Left colon (tissue), 2 donors: ENCODE measurements around the gene ANKRD13C. TPM values are rescaled to one million over a fixed set of nuclear protein-coding genes. Genes with fewer than 3 reads are reported as not detected.

Experiments
- ATAC-seq: fragments of 200-7000 bp; cut with Tn5 transposase; one replicate; pipeline ENCODE4 v1.9.1; 2020; ENCODE audit warnings: mild to moderate bottlenecking, moderate library complexity
- DNase-seq, 2 donors: peaks; one replicate each; pipeline ENCODE4 v3.0.0-alpha.2; 2020
- intact Hi-C, 2 donors: fragments of 100-400 bp; cut with DNase I in 1 of 2; cut with micrococcal nuclease in 1 of 2; formaldehyde crosslinking; loops; one replicate each; pipeline versions ENCODE4 v1.11.2 to v1.14.0; 2022; cut with DNase I, micrococcal nuclease
- total RNA-seq, 2 donors: library from RNA; stranded (reverse); fragmentation: NEBNext Ultra II Directional; extraction: Animal tissue kit (Norgen Biotek cat#: 25700); gene quantifications; one replicate each; pipeline ENCODE4 v1.2.1, GENCODE V29; 2021
- donor health status: DM: no; HTN: no; CAD: no.
- donor health status: DM: yes; HTN: yes; CAD: no.

The ANKRD13C gene
- total RNA-seq, 2 donors from 2014 or later = 23.2 to 23.6 TPM

GRCh38 chr1:70317087-70317486 is 37.4 kb downstream of the ANKRD13C start:
- ATAC-seq = no peak
- intact Hi-C loops = no loop called here
- DNase-seq = no peak

- DNase-seq (no peak), ATAC-seq (no peak)
- intact Hi-C loops = no loop called here
Measured at GRCh38 chr1:70315782-70316181, 38.7 kb downstream of the ANKRD13C start.

GRCh38 chr1:70314706-70315304 is 39.7 kb downstream of the ANKRD13C start:
- DNase-seq (no peak), ATAC-seq (no peak)
- intact Hi-C loops = no loop called here

- intact Hi-C loops = no loop called here
- no peak for DNase-seq
- no peak for ATAC-seq
Measured at GRCh38 chr1:70311369-70311768, 43.2 kb downstream of the ANKRD13C start.

GRCh38 chr1:70299472-70299871 is 55.0 kb downstream of the ANKRD13C start:
- DNase-seq (no peak), ATAC-seq (no peak)
- intact Hi-C loops = no loop called here

- ATAC-seq (no peak), DNase-seq (no peak)
- intact Hi-C loops = no loop called here
Measured at GRCh38 chr1:70295749-70296148, 58.8 kb downstream of the ANKRD13C start.

- ATAC-seq (no peak), DNase-seq (no peak)
- intact Hi-C loops = no loop called here
Measured at GRCh38 chr1:70293186-70293843, 61.2 kb downstream of the ANKRD13C start.

GRCh38 chr1:70290218-70290617 is 64.3 kb downstream of the ANKRD13C start:
- DNase-seq (no peak), ATAC-seq (peak; percentile 98)
- intact Hi-C loops = no loop called here

- DNase-seq (no peak), ATAC-seq (no peak)
- intact Hi-C loops = no loop called here
Measured at GRCh38 chr1:70288166-70288565, 66.4 kb downstream of the ANKRD13C start.

- ATAC-seq (no peak), DNase-seq (no peak)
- intact Hi-C loops = no loop called here
Measured at GRCh38 chr1:70286453-70286852, 68.1 kb downstream of the ANKRD13C start.

GRCh38 chr1:70284366-70284765 is 70.2 kb downstream of the ANKRD13C start:
- DNase-seq = no peak
- intact Hi-C loops = no loop called here
- no peak for ATAC-seq

- intact Hi-C loops = no loop called here
- ATAC-seq (peak; percentile 74), DNase-seq (no peak)
Measured at GRCh38 chr1:70278710-70279109, 75.8 kb downstream of the ANKRD13C start.

- DNase-seq (no peak), ATAC-seq (peak; percentile 46)
- intact Hi-C loops = no loop called here
Measured at GRCh38 chr1:70277875-70278274, 76.6 kb downstream of the ANKRD13C start.

- DNase-seq (no peak), ATAC-seq (peak; percentile 68)
- intact Hi-C loops = no loop called here
Measured at GRCh38 chr1:70265946-70266345, 88.6 kb downstream of the ANKRD13C start.

GRCh38 chr1:70264839-70265238 is 89.7 kb downstream of the ANKRD13C start:
- intact Hi-C loops = no loop called here
- ATAC-seq = no peak
- no peak for DNase-seq

- DNase-seq = no peak
- intact Hi-C loops = no loop called here
- no peak for ATAC-seq
Measured at GRCh38 chr1:70256664-70257063, 97.9 kb downstream of the ANKRD13C start.

- DNase-seq = no peak
- intact Hi-C loops = loop anchor here in 1 of 2 donors (10.0 kb wide), 1 partner anchor 826 kb away; no protein-coding TSS in a partner anchor
- ATAC-seq = no peak
Measured at GRCh38 chr1:70248729-70249128, 105.8 kb downstream of the ANKRD13C start.

- DNase-seq = no peak
- no peak for ATAC-seq
- intact Hi-C loops = loop anchor here in 1 of 2 donors (10.0 kb wide), 1 partner anchor 827 kb away; no protein-coding TSS in a partner anchor
Measured at GRCh38 chr1:70247768-70248167, 106.8 kb downstream of the ANKRD13C start.

- ATAC-seq (no peak), DNase-seq (no peak)
Measured at GRCh38 chr1:70247122-70247521, 107.4 kb downstream of the ANKRD13C start.

GRCh38 chr1:70239940-70240339 is 114.6 kb downstream of the ANKRD13C start:
- intact Hi-C loops = loop anchor here in 1 of 2 donors (10.0 kb wide), 1 partner anchor 835 kb away; no protein-coding TSS in a partner anchor
- DNase-seq = no peak
- no peak for ATAC-seq

More at GRCh38 chr1:70247122-70247521, 107.4 kb downstream of the ANKRD13C start:
- intact Hi-C loops = loop anchor here in 1 of 2 donors (10.0 kb wide), 1 partner anchor 828 kb away; no protein-coding TSS in a partner anchor
